Stimulated activated CD8-positive, alpha-beta memory T cell treated with anti-CD3 and anti-CD28 coated beads, Interleukin-15, amount 100 ng/mL, for 48 hours (primary cell): ENCODE results near the gene OR51B4.
"Not testable (repeated sequence)": the region's sequence is repeated elsewhere in the genome, so short reads cannot be mapped to it uniquely, and the experiment has no call there.

Source experiments
- DNase-seq, 2 donors: peaks; one replicate each; pipeline ENCODE4 v3.0.0-alpha.2; 2020; ENCODE audit warnings: low read depth in 2 of 2

The OR51B4 gene

DNA sequence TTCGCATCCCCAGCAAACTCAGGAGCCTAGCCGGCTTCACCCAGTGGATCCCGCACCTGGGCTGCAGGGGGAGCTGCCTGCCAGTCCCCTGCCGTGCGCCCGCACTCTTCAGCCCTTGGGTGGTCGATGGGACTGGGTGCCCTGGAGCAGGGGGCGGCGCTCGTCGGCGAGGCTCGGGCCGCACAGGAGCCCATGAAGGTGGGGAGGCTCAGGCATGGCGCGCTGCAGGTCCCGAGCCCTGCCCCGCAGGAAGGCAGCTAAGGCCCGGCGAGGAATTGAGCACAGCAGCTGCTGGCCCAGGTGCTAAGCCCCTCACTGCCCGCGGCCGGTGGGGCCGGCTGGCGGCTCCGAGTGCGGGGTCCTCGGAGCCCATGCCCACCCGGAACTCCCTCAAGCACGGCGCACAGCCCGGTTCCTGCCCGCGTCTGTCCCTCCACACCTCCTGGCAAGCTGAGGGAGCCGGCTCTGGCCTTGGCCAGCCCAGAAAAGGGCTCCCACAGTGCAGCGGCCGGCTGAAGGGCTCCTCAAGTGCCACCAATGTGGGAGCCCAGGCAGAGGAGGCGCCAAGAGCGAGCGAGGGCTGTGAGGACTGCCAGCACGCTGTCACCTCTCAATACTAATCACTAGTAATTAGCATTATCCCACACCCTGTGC is 7.3 kb downstream of the OR51B4 start:
- not testable (repeated sequence) for DNase-seq

DNA sequence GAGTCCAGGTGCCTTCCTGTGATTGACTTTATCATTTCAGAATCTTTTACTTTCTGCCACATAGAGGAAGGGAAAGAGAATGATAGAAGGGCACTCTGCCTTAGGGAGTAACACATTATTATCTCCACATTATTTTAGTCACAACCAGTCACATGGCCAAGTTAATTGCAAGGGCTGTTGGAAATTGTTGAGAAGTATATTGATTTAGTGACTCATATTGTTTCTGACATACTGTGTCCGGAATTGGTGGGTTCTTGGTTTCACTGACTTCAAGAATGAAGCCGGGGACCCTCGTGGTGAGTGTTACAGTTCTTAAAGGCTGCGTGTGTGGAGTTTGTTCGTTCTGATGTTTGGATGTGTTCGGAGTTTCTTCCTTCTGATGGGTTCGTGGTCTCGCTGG is 8.7 kb downstream of the OR51B4 start:
- no peak for DNase-seq

DNA sequence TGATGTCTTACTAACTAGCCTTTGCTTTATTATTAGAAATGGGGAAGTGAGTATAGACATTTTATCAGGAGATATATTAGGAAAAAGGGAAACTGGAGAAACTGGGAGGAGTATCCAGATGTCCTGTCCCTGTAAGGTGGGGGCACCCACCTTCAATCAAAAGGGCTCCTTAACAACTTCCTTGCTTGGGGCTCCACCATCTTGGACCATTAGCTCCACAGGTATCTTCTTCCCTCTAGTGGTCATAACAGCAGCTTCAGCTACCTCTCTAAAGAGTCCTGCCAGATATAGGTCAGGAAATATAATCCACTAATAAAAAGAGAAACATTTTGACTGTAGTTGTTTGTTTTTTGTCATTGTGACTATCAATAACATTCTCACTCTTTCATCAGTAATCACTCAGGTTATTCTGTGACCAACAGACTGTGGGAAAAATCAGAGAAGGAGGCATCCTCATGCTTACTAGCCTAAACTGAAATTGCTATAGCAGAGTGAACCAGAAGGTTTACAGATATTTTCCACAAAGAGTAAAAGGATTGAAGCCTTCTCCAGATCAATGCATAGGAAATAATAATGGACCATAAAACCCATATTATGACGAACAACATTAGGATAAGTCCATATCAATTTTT is 10.4 kb downstream of the OR51B4 start:
- DNase-seq, result no peak

GRCh38 chr11:5290106-5290505 is 11.6 kb downstream of the OR51B4 start:
- no peak for DNase-seq

DNA sequence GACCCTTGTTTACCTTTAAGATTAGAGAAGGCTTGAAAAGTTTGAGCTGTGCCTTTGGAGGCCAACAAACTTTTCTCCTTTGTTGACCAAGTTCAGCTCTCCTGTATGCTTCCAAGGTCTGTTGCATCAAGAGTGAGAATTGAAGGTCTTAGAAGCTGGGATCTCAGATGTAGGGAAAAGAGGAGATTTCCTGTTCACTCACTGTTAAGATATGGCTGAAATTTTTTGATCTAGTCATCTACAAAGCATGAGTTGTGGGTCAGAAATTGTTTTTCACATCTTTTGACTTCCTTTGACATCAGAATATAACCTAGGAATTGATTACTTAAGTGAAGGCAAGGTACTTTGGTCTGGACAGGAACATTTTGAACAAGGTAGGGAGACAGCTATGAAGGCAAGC is 12.1 kb downstream of the OR51B4 start:
- DNase-seq, result no peak

DNA sequence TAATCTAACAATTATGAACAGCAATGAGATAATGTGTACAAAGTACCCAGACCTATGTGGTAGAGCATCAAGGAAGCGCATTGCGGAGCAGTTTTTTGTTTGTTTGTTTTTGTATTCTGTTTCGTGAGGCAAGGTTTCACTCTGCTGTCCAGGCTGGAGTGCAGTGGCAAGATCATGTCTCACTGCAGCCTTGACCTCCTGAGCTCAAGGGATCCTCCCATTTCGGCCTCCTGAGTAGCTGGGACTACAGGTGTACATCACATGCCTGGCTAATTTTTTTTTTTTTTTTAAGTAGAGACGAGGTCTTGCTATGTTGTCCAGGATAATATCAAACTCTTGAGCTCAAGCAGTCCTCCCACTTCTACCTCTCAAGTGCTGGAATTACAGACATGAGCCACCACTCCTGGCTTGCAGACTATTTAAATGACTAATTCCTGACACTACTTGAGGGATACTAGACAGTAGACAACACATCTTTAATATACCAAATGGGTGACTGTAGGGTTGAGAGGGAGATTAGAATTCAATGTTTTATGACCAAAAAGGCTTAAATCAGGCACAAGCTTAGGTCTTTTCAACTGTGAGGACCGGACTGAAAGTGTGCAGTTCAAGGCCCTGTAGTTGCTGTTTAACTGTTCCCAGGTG is 12.7 kb downstream of the OR51B4 start:
- DNase-seq, result no peak

- DNase-seq, result no peak
These were observed 13.4 kb downstream of the OR51B4 start for GRCh38 chr11:5288108-5288905.

- DNase-seq, result no peak
These were observed 14.8 kb downstream of the OR51B4 start for GRCh38 chr11:5286901-5287300.

GRCh38 chr11:5286351-5286750 is 15.4 kb downstream of the OR51B4 start:
- DNase-seq, result no peak

DNA sequence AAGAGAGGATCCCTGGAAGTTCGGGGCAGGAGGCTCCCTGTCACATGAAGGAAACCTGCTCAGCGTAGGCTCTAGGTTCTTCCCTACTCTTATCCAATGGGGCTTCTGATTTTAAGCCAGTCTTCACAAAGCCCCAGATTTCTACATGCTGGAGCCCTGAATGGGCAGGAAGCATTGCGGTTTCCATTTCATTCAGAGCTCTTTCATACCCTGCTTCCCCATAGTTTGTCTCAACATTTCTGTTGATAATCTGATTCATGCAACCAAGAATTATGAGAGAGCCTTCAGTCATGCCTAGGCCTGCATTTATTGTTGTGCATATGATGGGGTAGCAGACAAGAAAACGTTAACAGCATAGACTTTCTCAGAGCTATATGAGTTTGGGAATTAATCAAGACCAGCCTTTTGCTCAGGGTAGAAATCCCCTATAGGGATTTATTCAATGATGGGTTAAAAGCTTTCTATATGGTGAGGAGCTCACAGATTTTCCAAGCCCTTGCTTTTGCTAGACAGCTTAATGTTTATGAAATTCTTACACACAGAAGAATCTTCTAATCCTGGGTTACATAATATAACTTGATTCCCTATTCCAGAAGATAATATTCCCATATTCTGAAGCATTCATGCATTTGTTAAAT is 15.9 kb downstream of the OR51B4 start:
- no peak for DNase-seq

GRCh38 chr11:5284637-5285036 is 17.1 kb downstream of the OR51B4 start:
- no peak for DNase-seq

DNA sequence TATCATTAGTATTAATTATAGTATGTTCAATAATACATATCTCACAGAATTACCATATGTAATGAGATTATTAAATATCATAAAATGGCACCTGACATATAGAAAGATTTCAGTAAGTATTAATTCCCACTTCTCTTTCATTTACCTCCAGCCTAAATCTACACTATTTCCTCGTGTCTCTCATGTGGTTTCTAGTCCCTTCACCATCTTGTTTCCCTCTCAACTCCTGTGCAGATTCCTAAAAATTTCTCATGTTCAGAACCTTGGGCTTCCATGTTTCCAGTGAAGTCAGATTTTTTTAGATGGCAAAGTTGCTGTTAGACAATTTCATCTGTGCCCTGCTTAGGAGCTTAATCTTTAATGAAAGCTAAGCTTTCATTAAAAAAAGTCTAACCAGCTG is 17.9 kb downstream of the OR51B4 start:
- DNase-seq, result no peak

DNA sequence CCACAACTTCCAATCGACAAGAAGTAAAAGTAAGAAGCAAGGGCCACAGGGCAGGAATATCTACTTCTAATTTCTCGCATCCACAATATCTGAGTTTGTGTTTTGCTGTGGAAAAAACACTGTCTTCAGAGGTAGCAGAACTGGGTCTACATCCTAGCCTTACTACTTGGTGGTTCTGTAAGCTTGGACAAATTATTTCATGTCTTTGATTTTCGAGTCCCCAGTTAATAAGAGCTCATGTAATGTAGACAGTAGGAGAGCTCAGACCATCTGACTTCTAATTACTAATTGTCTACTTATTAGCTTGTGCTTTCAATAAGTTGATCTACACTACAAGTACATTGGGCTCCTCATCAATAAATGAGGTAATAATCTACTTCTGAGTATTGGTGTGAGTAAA is 18.7 kb downstream of the OR51B4 start:
- no peak for DNase-seq

- no peak for DNase-seq
These were observed 19.1 kb downstream of the OR51B4 start for GRCh38 chr11:5282628-5283027.

- no peak for DNase-seq
These were observed 20.1 kb downstream of the OR51B4 start for GRCh38 chr11:5281596-5281995.

DNA sequence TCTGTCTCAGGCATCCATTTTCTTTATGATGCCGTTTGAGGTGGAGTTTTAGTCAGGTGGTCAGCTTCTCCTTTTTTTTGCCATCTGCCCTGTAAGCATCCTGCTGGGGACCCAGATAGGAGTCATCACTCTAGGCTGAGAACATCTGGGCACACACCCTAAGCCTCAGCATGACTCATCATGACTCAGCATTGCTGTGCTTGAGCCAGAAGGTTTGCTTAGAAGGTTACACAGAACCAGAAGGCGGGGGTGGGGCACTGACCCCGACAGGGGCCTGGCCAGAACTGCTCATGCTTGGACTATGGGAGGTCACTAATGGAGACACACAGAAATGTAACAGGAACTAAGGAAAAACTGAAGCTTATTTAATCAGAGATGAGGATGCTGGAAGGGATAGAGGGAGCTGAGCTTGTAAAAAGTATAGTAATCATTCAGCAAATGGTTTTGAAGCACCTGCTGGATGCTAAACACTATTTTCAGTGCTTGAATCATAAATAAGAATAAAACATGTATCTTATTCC is 21.1 kb downstream of the OR51B4 start:
- DNase-seq, result peak; percentile 6 to 7

- no peak for DNase-seq
These were observed 22.2 kb downstream of the OR51B4 start for GRCh38 chr11:5279471-5280090.

DNA sequence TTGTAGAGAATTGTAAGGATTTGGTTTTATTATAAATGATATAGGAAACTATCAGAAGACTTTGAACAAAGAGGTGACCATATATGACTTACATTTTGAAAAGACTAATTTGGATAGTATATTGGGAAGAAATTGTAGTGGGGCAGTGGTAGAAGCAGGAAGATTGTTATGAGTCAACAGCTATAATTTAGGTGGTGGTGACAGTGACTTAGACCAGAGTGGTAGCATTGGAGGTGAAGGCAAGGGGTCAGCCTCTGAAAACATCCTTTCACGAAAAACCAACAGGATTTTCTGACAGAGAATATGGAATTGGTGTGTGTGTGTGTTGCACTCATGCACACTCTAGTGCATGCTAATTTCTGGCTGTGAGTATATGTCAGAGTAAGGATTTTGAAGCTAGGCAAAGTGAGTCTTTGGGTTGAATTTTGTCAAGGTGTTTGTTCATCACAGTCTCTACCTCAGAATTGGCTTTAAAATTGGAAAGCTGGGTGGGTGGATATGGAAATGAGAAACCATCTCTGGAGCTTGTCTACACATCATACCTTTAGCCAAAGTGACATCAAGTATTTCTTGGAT is 23.9 kb downstream of the OR51B4 start:
- no peak for DNase-seq

DNA sequence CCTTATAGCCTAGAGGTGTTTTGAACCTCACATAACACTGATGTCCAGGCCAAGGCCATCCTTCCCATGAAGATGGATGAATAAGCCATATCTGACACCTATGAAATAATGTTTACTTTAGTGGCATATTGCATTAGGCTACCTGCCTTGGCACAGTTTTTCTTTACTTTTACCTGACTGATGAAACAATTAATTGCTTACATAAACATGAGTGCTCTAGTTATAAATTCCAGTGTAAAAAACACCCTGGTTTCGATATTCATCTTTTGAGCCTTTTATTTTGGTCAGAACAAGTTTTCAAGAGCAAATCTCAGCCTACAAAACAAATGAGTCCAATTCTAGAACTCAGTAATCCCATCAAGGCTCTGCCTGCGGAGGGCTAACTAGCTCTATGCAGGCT is 25.0 kb downstream of the OR51B4 start:
- no peak for DNase-seq

GRCh38 chr11:5275369-5276110 is 26.2 kb downstream of the OR51B4 start:
- DNase-seq, result no peak
